Hematopoietic multipotent progenitor cell treated with erythropoietin and hydrocortisone succinate and interleukin-3 and kit ligand, for 6 days (in vitro differentiated cells): Measurements from ENCODE around the gene RAD51B.
"Not testable (repeated sequence)": the region's sequence is repeated elsewhere in the genome, so short reads cannot be mapped to it uniquely, and the experiment has no call there.

Source experiments
- DNase-seq: peaks from one replicate; pipeline ENCODE4 v3.0.0-alpha.2; 2015

RAD51B gene

DNA sequence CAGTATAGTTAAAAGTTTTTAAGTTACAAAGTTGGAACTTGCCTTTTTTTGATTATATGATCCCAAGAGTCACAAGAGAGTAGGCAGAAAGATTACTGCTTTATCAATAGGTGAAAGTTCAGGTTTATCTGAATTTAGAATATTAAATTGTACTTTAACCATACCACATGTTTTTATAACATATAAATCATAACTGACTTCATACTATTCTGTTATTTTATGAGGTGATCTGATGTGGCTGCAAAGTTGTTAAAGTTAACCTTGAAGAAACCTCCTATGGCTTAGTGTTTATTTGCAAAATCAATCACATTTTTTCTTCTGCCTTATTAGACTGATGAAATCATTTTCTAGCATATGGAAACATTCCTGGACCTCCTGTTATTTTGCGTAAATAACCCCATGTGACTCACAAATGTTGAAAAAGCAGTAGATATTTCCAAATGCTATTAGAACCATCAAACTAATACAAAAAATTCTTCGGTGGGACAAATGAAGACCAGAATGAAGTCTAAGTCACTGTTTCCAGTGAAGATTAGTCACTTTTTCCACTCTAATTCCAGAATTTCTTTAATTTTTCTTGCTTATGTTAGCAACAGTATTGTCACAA lies 132.1 kb downstream of the RAD51B start:
- no peak for DNase-seq

DNA sequence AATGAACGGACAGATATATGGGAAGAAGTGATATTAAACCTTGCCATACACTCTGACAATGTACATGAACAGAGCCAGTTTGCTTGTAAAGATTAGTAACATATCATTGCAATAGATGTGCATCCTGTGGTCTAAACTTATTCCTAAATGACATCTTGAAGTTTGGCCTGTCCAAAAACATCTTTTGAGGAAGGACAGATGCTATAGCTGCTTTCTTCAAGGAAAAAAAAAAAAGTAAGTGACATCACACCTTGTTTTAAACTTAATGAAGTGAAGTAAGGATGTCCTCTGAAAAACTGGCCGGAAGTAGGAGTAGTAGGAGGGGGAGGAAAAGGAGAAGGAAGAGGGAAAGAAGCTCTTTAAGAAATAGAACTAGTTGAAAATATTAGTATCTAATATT lies 132.8 kb downstream of the RAD51B start:
- DNase-seq, result no peak

DNA sequence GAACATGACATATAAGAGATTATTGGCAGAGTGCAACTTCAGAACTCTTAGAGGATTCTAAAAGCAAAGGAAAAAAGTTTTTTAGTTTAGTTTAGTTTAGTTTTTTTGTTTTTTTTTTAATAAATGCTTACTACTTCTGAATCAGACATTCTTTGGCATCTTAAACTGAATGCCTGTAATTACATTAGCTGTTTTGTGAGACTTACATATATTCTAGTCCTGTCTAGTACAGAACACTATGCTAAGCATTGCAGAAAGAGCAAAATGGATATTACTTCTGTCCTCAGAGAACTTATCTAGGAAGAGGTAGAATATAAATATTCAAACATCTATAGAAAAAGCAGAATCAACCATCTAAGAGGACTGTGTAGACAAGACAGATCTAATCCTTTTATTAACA lies 133.2 kb downstream of the RAD51B start:
- DNase-seq, result no peak

DNA sequence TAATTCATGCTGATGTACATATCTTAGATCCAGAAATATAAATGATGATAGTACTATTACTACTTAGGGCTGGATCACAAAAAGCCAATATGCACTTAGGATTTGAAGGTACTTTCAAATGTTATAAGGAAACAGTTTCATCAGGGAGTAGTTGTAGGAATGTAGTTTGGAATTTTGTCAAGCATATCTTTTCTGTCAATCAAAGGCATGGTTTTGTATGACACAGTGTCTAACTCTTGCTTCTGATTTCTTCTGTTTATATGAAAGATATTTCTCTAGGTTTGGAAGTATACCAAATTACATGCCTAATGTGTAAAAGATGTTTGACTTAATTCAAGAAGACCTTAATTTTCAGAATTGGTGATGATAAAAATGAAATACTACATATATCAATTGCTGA lies 135.7 kb downstream of the RAD51B start:
- no peak for DNase-seq

DNA sequence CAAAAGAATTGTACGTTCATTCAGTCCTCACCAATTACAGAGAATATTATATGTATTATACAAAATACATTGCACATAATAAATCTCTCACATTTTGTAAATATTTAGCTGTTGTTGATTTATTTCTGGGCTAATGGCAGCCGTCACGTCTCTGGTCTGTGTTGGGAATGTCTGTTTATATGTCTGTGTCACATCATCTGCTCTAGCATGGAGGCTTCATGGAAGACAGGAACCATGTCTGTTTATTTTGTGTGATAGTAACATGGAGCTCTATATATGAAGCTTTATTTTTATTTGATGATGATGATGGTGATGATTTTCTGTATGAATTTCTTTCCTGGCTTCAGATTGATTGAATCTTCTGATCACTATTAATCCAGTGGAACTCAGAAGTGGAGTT lies 138.4 kb downstream of the RAD51B start:
- DNase-seq, result no peak

DNA sequence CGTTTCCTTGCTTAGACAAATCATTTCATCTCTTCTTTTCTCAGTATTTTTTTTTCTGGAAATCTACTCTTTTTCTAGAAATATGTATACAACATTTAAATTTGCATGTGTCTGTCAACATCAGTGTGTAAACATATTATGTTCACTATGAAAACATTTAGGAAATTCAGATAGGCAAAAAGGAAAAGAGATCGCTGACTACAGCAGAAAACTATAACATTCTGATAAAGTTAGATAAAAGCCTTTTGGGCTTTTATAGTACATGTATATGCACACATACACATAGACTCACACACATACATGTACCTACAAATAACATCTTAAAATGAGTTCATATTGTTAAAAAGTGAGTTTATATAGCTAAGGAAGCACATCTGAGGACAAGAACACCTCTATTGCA lies 142.1 kb downstream of the RAD51B start:
- DNase-seq, result no peak

DNA sequence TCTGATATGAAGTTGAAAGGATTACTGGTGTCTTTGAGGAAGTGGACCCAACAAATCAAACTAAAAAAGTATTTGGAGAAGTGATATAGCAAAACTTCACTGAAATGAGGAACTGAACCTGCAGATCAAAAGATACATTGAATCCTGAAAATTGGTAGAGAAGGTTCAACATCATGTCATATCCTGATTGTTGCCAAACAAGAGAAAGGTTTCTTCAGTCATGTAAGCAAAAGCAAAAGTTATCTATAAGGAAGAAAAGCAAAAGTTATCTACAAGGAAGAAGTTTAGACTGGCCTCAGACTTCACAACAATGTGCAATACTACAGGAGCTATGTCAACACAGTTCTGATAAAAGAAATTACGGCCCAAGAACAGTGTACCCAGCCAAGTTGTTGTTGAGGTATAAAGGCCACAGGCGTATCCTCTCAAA lies 142.7 kb downstream of the RAD51B start:
- peak; percentile 63 for DNase-seq

DNA sequence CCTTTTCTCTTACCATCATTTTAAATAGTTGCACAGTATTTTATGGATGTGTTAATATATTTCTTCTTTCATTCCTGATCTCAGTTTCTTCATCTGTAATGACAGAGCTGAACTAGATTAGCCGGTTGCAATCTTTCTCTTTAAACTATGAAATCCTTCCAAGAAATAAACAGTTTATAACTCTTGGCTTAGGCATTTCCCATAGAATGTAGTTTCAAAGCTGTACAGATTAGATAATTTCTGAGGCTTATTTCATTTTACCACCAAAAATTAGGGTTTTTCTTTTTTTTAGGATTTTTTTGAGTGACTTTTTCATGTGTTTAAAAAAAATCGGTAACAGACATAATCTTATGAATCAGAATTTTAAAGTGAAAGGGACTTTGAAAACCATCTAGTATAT lies 144.0 kb downstream of the RAD51B start:
- DNase-seq, result no peak

DNA sequence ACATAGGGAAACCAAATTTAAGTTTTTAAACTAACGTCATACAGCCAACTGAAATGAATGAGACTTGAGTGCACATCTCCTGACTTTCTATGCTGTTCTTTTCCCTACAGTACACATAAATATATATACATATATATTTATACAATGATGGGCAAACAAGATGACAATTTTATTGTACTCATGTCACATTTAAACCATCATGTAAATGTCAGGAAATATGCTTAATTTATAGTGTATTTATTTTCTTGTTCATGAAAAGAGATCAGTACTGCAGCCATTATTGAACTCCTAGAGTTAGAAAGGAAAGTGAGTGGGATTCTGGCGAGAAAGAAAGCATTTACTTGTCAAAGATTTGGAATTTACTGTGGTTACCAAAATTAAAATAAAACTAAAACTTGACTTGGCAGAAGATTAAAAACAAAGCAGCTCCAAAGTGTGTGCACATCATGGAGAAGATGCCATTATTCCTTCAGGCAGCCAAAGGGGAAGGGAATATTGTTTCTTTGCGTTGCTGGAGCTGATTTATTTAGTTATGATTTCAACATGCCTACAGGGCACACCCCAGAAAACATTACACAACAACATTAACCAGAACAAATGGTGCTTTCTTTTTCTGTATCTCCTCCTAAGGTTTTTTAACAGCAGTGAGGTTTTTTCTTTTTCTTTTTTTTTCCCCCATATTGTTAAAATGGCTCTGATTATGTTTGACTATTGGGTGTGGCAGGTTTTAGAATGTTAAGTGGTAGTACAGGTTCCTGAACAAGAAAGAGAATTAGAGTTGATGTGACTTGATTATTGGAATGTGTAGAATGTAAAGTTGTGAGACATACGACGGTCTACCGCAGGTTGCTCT lies 144.6 kb downstream of the RAD51B start:
- peak; percentile 19 for DNase-seq

DNA sequence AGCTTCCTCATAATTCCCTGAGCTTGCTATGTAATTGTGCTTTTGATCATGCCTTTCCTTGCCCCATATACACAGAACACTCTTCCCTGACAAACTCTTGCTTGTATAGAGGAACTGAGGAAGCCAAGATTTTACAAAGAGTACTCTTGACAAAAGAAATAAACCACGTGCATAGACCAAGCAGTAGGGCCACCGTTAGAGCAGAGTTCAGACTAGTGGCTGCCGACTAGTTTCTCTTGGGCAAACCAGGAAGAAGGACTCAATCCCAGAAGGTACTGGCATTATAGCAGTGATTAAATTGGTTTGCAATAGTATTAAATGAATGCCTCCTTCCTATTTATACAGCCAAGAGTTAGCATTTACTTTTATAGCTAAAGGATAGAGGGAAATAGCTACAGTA lies 146.1 kb downstream of the RAD51B start:
- no peak for DNase-seq

DNA sequence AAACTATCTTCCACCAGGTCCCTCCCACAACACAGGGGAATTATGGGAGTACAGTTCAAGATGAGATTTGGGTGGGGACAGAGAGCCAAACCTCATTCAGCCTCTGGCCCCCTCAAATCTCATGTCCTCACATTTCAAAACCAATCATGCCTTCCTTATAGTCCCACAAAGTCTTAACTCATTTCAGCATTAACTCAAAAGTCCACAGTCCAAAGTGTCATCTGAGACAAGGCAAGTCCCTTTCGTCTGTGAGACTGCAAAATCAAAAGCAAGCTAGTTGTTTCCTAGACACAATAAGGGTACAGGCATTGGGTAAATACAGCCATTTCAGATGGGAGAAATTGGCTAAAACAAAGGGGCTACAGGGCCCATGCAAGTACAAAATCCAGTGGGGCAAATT lies 147.6 kb downstream of the RAD51B start:
- no peak for DNase-seq

DNA sequence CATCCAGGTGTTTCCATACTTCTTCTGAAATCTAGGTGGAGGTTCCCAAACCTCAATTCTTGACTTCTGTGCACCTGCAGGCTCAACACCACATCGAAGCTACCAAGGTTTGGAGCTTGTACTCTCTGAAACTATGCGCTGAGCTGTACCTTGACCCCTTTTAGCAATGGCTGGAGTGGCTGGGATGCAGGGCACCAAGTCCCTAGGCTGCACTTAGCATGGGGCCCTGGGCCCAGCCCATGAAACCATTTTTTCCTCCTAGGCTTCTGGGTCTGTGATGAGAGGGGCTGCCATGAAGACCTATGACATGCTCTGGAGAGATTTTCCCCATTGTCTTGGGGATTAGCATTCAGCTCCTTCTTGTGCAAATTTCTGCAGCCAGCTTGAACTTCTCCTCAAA lies 148.4 kb downstream of the RAD51B start:
- not testable (repeated sequence) for DNase-seq

DNA sequence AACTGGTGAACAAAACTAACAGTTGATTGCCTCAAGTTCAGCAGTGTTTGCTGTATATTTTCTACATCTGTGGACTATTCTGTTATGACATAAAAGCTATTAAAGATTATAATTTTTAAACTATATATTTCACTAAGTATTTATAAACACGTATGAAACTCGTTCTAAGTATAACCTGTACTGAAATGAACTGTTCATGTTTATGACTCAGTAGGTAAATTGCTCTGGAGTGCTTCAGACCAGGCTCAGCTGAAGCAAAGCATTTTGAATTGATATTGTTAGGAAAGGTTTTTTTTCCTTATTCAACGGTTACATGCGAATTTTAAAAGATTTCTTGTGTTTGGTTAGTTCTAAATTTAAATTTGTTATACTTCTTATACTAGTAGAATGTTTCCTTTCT lies 151.3 kb downstream of the RAD51B start:
- DNase-seq, result no peak

DNA sequence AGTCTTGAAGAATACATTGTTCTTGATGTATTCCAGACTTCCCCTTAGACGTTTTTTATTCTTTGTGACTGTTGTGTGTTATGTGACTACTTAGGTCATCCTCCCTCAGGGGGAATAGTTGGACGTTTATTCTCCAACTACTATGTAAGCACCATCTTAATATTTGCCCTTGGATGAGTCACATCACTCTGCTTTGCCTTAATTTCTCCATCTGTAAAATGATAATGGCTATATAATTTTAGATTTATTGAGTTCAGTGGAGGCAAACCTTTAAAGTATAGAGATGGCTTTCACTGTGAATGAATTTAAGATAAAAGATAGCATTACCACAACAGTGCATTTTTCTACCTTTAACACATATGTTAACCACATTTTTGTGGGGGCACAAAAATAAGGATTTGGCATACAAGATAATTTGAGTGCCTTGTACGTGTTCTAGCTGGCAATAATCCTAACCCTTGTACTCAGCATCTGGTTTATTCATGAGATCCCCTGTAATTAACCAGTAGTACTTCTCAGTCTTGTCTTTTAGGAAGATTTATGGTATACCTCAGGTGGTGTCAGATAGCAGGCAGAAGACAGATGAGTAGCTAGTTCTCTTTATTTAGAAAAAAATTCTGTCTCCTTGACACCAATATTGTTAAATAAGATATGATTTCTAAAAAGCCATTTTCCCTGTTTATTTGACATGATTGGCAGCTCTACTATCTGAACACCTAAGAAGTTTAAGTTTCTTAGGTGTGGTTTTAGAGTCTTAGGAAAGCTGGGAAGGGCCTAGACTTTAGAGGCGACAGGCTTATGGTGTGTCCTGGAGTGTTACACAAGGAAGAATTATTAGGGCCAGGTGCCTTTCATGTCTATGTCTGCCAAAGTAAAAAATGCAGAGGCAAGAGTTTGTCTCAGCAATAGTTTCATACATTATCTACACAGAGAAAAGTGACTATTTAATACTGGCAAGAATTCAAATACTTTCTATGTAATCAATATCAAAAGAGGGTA lies 152.3 kb downstream of the RAD51B start:
- DNase-seq, result no peak

DNA sequence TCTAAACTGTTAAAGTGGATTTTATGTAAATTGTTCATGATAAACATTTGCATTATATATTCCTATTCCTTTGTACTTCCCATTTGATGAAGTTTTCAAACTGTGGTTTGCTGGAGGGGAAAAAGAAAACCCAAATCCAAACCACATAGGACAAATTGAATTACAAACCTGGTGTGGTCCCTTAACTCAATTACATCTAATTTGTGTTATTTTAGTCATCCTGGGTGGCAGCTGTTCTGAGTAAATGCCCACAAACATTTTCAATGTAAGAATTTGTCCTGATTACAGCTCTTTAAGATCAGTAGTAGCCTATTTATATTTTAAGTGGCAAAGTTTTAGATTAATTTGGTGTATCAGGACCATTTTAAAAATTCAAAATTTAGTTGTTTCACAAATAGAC lies 153.9 kb downstream of the RAD51B start:
- no peak for DNase-seq

DNA sequence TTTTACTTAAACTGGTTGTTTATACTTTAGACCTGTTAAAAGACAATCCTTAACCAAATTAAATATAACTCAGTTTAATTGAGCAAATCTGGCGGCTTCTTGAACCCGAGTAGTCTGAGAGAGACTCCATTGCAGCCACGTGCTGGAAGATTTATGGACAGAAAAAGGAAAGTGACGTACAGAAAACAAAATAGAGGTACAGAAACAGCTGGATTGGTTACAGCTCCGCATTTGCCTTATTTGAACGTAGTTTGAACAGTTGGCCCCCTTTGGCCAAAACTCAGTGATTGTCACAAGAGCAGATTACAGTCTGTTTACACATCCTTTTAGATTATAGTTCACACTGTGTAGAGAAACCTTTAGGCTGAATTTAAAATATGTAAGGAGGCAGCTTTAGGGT lies 155.9 kb downstream of the RAD51B start:
- DNase-seq, result no peak

DNA sequence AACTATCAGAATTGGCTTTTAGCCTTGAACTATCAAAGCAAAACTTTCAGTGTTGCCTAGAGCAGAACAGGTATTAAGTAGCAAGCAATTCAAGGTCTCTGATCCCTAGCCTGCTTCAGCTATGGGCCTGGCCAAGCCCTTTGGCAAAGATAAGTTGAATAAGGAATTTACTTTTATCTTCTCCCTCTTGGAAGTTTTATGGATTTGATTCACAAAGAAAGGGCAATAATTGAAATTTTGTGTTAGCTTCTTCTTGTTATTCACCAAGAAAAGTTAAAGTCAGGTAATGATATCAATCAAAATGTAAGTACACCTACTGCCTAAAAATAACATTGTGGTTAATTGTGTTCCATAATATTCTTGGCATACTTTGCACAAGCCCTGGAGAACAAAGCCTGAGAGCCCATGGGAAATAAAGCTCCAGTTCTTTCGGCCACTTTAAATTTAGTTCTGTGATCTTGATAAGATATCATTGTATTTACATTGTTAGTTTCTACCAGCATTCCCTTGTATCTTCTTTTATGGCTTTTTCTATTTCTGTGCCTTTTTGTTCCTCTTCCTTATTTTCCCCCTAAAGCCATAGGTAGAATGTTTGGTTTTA lies 158.0 kb downstream of the RAD51B start:
- DNase-seq, result no peak

DNA sequence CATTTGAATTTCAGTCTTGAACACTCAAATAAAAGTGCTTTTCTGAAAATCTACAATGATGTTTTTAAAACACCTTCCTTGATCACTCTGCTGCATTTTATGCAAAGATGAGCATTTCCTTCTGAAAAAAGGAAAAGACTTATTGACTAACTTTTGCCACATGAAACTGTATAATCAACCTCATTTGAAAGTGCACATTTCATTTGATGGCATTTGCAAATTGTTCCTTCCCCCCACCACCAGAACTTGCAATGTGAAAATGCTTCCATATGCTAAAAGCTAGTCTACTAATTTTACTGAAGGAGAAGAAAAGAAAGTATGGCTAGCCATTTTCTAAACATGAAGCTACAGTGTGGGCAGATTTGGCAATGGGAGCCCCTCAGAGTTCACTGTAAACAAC lies 159.2 kb downstream of the RAD51B start:
- DNase-seq, result no peak

DNA sequence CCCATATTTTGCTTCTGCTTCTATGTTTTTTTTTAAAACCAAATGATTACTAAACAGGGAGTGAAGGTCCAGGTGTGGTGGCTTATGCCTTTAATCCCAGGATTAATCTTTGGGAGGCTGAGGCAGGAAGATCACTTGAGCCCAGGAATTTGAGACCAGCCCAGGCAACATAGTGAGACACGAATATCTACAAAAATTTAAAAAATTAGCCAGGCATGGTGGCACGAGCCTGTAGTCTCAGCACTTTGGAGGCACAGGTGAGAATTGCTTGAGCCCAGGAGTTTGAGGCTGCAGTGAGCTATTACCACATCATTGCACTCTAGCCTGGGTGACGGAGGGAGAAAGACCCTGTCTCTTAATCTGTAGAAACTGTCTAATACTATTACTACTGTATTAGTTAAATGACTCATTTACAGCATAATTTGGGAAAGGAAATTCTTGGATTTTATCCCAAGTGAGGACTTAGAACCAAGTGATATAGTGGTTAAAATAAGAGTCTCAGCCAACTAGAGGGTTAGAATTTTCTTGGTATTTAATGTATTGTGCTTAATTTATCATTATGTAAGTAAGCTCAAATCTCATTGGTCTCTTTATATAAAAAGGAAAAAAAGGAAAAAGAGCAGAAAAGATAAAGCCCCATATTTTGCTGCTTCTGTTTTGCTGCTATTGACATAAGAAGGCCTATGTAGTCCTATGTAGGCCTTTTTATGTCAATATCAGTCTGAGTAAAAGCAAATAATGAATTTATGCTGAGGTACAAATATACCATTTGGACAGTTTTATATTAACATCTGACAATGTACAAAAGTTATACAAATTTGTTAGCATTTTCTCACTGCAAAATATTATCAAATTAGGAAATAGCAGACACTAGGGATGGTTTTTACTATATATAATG lies 163.4 kb downstream of the RAD51B start:
- no peak for DNase-seq

DNA sequence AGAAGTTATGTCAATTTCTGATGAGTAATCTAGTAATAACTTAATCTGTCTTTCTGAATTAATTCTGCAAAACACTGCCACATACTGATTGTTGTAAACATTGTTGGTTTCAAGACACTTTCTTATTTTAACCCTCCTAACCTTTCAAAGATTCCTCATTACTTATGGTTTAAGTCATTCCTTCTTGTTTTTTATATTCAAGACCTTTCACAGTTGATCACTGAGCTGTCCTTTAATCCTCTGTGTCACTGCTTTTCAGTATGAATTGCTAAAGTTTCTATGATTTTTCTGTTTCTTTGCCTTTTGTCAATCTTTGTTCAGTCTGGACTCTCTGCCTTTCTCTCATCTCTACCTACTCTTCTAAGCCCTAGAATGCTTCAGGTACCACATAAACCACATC lies 164.7 kb downstream of the RAD51B start:
- DNase-seq, result no peak

DNA sequence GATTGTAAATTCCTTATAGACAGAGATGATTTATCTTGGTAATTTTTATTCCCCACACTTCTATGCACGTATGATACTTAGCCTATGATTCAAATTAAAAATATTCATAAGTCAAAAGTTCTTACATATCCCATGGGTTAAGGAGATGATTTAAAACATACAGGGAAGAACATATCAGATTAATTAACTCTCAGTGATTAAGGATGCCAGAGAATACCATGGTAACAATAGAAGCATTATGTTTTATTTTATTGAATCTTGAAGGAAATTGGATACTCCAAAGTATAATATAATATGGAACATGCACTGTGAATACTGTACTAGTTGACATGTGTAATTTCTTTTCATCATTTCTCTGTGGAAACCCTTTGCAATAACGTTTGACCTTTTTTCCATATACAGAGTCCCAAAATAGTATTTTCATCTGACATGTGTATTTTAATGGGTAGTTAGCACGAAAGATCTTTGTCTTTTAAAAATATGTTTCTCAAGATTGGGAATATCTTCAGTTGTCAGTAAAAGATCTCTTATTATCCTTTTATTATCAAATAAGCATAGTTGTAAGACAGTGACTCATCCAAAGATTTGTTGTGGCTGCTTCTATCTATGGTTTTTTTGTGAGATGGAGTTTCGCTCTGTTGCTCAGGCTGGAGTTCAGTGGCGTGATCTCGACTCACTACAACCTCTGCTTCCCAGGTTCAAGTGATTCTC lies 166.7 kb downstream of the RAD51B start:
- DNase-seq, result no peak
